Measurements from ENCODE around the gene SUV39H2.

Gene SUV39H2

GRCh38 chr10:14952851-14953423 lies 74.3 kb downstream of the SUV39H2 start:
- peaks cover 32% of the 10 kb centered on the region for H3K4me1 ChIP-seq (ENCODE audit: low read length)
- H3K9ac ChIP-seq (ENCODE audit: low read length): peak overlapping the region; percentile 89
- peaks cover 9% of the 10 kb centered on the region for H3K36me3 ChIP-seq (replicated peaks; ENCODE audit: low read depth, low read length)
- TF ChIP-seq, protein P1, sequence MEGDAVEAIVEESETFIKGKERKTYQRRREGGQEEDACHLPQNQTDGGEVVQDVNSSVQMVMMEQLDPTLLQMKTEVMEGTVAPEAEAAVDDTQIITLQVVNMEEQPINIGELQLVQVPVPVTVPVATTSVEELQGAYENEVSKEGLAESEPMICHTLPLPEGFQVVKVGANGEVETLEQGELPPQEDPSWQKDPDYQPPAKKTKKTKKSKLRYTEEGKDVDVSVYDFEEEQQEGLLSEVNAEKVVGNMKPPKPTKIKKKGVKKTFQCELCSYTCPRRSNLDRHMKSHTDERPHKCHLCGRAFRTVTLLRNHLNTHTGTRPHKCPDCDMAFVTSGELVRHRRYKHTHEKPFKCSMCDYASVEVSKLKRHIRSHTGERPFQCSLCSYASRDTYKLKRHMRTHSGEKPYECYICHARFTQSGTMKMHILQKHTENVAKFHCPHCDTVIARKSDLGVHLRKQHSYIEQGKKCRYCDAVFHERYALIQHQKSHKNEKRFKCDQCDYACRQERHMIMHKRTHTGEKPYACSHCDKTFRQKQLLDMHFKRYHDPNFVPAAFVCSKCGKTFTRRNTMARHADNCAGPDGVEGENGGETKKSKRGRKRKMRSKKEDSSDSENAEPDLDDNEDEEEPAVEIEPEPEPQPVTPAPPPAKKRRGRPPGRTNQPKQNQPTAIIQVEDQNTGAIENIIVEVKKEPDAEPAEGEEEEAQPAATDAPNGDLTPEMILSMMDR (IDR thresholded peaks at IDR 0.05; ENCODE audit: low read depth, low read length): no peak
- TF ChIP-seq EZH2phosphoT487 (IDR thresholded peaks at IDR 0.05; ENCODE audit: low read depth): no peak
- H3K27me3 ChIP-seq (ENCODE audit: low read depth, low read length): no peaks in the 10 kb centered on the region
- H3K9me3 ChIP-seq (ENCODE audit: insufficient read depth, low read length): no peaks in the 10 kb centered on the region
- peaks cover 32% of the 10 kb centered on the region for H3K79me2 ChIP-seq (ENCODE audit: low read length)
- H4K20me1 ChIP-seq (ENCODE audit: insufficient read depth, low read length): peaks cover 8% of the 10 kb centered on the region; the same call in 1 of the 2 replicates
- peak overlapping the region; percentile 87 for H3K4me2 ChIP-seq (ENCODE audit: low read length)
- peak overlapping the region; percentile 96 for H3K4me3 ChIP-seq (ENCODE audit: low read length)
- no peak overlapping the region for H2AFZ ChIP-seq (ENCODE audit: low read depth, low read length)
- 0 out of 2 replicates have a peak overlapping the region, but pooled peaks have one; percentile 78 for H3K27ac ChIP-seq (ENCODE audit: low read length)

DNA sequence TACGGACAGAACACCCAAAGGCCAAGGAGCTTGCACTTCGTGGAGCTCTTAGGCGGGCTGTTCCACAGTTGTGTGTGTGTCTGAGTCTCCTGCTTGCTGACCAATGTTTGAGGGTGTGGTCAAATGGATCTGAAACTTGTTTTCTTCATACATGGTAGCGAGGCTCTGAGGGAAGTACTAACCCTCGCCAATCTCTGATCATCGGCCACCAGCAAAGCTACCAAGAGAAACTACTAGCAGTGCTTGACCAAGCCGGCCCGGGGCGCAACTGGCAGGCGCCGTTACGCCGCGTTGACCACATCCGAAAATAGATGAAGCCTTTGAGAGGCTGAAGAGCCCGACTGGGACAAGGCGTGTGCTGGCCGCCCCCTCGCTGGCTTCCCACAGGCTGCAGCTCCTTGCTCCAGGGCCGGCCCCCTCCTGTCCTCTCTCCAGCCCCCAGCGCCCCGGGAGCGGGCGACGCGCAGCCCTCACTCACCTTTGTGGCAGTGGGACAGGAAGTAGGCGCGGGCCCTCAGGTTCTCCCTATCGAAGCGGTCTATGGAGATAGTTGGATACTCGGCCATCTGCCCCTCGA lies 74.8 kb downstream of the SUV39H2 start:
- peaks cover 32% of the 10 kb centered on the region for H3K79me2 ChIP-seq (ENCODE audit: low read length)
- peak overlapping the region; percentile 89 for H3K9ac ChIP-seq (ENCODE audit: low read length)
- TF ChIP-seq EZH2phosphoT487 (IDR thresholded peaks at IDR 0.05; ENCODE audit: low read depth): no peak
- TF ChIP-seq, protein P1 (IDR thresholded peaks at IDR 0.05; ENCODE audit: low read depth, low read length): no peak
- peak overlapping the region; percentile 87 for H3K4me2 ChIP-seq (ENCODE audit: low read length)
- H2AFZ ChIP-seq (ENCODE audit: low read depth, low read length): peak overlapping the region; percentile 78; the same call in 1 of the 2 replicates
- no peaks in the 10 kb centered on the region for H3K27me3 ChIP-seq (ENCODE audit: low read depth, low read length)
- peaks cover 5% of the 10 kb centered on the region for H3K36me3 ChIP-seq (replicated peaks; ENCODE audit: low read depth, low read length)
- peak overlapping the region; percentile 78 for H3K27ac ChIP-seq (ENCODE audit: low read length)
- peak overlapping the region; percentile 96 for H3K4me3 ChIP-seq (ENCODE audit: low read length)
- H4K20me1 ChIP-seq (ENCODE audit: insufficient read depth, low read length): peaks cover 8% of the 10 kb centered on the region; the same call in 1 of the 2 replicates
- peaks cover 32% of the 10 kb centered on the region for H3K4me1 ChIP-seq (ENCODE audit: low read length)
- H3K9me3 ChIP-seq (ENCODE audit: insufficient read depth, low read length): no peaks in the 10 kb centered on the region
